GM23338 (cell line): ENCODE results near the gene RRBP1. TPM values are rescaled to one million over a fixed set of nuclear protein-coding genes. Genes with fewer than 3 reads are reported as not detected.

Experiments
- ATAC-seq: fragments of 200-7000 bp; cut with Tn5 transposase; 3 replicates; pipeline ENCODE4 v1.9.1; 2020
- DNase-seq: peaks from one replicate; pipeline ENCODE4 v3.0.0-alpha.2; 2015; ENCODE audit warnings: low spot score
- H2AFZ ChIP-seq: fragments of 200-600 bp; sonication (generic); 2 replicates; pipeline ENCODE4 v1.8.0; 2016; ENCODE audit warnings: antibody characterized with exemption, mild to moderate bottlenecking, moderate library complexity
- H3F3A ChIP-seq: fragments of 200-600 bp; sonication (generic); replicated peaks from 2 replicates; pipeline ENCODE4 v1.8.0; 2017; ENCODE audit warnings: antibody characterized with exemption, mixed run types, low read depth
- H3K27ac ChIP-seq: fragments of 200-600 bp; sonication (generic); 2 replicates; pipeline ENCODE4 v1.6.1; 2016; ENCODE audit warnings: low read depth
- H3K27me3 ChIP-seq: fragments of 200-600 bp; sonication (generic); 2 replicates; pipeline ENCODE4 v1.8.0; 2016; ENCODE audit warnings: mild to moderate bottlenecking, mixed run types, moderate library complexity; ENCODE audit not compliant: insufficient read depth
- H3K36me3 ChIP-seq: fragments of 200-600 bp; sonication (generic); 2 replicates; pipeline ENCODE4 v1.8.0; 2016; ENCODE audit warnings: mild to moderate bottlenecking; ENCODE audit not compliant: insufficient read depth
- H3K4me1 ChIP-seq: fragments of 200-600 bp; sonication (generic); 2 replicates; pipeline ENCODE4 v1.8.0; 2016; ENCODE audit warnings: mild to moderate bottlenecking, moderate library complexity; ENCODE audit not compliant: insufficient read depth
- H3K4me2 ChIP-seq: fragments of 200-600 bp; sonication (generic); 2 replicates; pipeline ENCODE4 v1.7.1; 2017; ENCODE audit warnings: mixed run types
- H3K4me3 ChIP-seq: fragments of 200-600 bp; sonication (generic); 2 replicates; pipeline ENCODE4 v1.6.1; 2016; ENCODE audit warnings: mixed run types
- H3K79me2 ChIP-seq: fragments of 200-600 bp; sonication (generic); replicated peaks from 2 replicates; pipeline ENCODE4 v1.8.0; 2017; ENCODE audit warnings: mild to moderate bottlenecking; ENCODE audit not compliant: insufficient read depth
- H3K9me2 ChIP-seq: fragments of 200-600 bp; sonication (generic); 2 replicates; pipeline ENCODE4 v1.8.0; 2017; ENCODE audit not compliant: insufficient read depth
- H4K20me1 ChIP-seq: fragments of 200-600 bp; sonication (generic); replicated peaks from 2 replicates; pipeline ENCODE4 v1.8.0; 2017; ENCODE audit warnings: mild to moderate bottlenecking; ENCODE audit not compliant: insufficient read depth
- H3K27ac Mint-ChIP-seq: 2 replicates; pipeline ENCODE4 v1.8.0; 2020; ENCODE audit warnings: inconsistent platforms, mild to moderate bottlenecking, moderate library complexity, mixed read lengths
- H3K27me3 Mint-ChIP-seq: 3 replicates; pipeline ENCODE4 v1.8.0; 2022; ENCODE audit warnings: low read depth, mild to moderate bottlenecking, moderate library complexity, mixed read lengths, inconsistent platforms; ENCODE audit not compliant: insufficient read depth, poor library complexity
- H3K36me3 Mint-ChIP-seq: 3 replicates; pipeline ENCODE4 v1.8.0; 2021; ENCODE audit warnings: low read depth, mild to moderate bottlenecking, inconsistent platforms, moderate library complexity, mixed read lengths
- H3K4me1 Mint-ChIP-seq: 3 replicates; pipeline ENCODE4 v1.8.0; 2020; ENCODE audit warnings: mild to moderate bottlenecking, inconsistent platforms, mixed read lengths
- H3K4me3 Mint-ChIP-seq: 3 replicates; pipeline ENCODE4 v1.8.0; 2021; ENCODE audit warnings: moderate library complexity, mild to moderate bottlenecking, inconsistent platforms, mixed read lengths
- H3K9me3 Mint-ChIP-seq: 3 replicates; pipeline ENCODE4 v1.8.0; 2020; ENCODE audit warnings: moderate library complexity, mild to moderate bottlenecking, inconsistent platforms, mixed read lengths
- CREB1 ChIP-seq: fragments of 250-450 bp; sonication (Bioruptor Pico); IDR thresholded peaks from 2 replicates; pipeline ENCODE4 v1.5.0; 2020; ENCODE audit warnings: low read depth, mild to moderate bottlenecking, moderate library complexity
- EZH2 ChIP-seq: fragments of 200-600 bp; sonication (generic); IDR thresholded peaks from one replicate; pipeline ENCODE4 v1.8.0; 2017; ENCODE audit warnings: antibody characterized with exemption, mild to moderate bottlenecking, low read depth; ENCODE audit not compliant: unreplicated experiment
- EZH2phosphoT487 ChIP-seq: fragments of 200-600 bp; sonication (generic); IDR thresholded peaks from one replicate; pipeline ENCODE4 v1.8.1; 2018; ENCODE audit warnings: antibody characterized with exemption; ENCODE audit not compliant: unreplicated experiment
- JUNB ChIP-seq: IDR thresholded peaks from one replicate; pipeline ENCODE4 v1.6.1; 2016; ENCODE audit warnings: antibody characterized with exemption; ENCODE audit not compliant: unreplicated experiment
- NANOG ChIP-seq: IDR thresholded peaks from 2 replicates; pipeline ENCODE4 v1.6.1; 2016; ENCODE audit warnings: antibody characterized with exemption, borderline replicate concordance
- POLR2AphosphoS5 ChIP-seq: IDR thresholded peaks from 2 replicates; pipeline ENCODE4 v1.6.1; 2016; ENCODE audit warnings: antibody characterized with exemption, low read depth
- STAT1 ChIP-seq: IDR thresholded peaks from one replicate; pipeline ENCODE4 v1.6.1; 2016; ENCODE audit warnings: antibody characterized with exemption; ENCODE audit not compliant: unreplicated experiment
- ZNF114 ChIP-seq: fragments of 250-450 bp; sonication (Bioruptor Pico); IDR thresholded peaks from 2 replicates; pipeline ENCODE4 v1.5.0; 2020; ENCODE audit warnings: mild to moderate bottlenecking, moderate library complexity
- ZNF331 ChIP-seq: fragments of 250-450 bp; sonication (Bioruptor Pico); IDR thresholded peaks from 2 replicates; pipeline ENCODE4 v1.5.0; 2020; ENCODE audit warnings: low read depth, mild to moderate bottlenecking, moderate library complexity
- polyA plus RNA-seq: library from polyadenylated mRNA; unstranded; fragments of >200 nt; fragmentation: Nextera tagmentation; extraction: Ambion mirVana; gene quantifications from 2 replicates; pipeline ENCODE4 v1.2.1, GENCODE V29; 2016
- total RNA-seq: library from RNA; depleted of rRNA; stranded (reverse); fragments of >200 nt; shearing (Covaris generic); gene quantifications from 2 replicates; pipeline ENCODE4 v1.2.3, GENCODE V29; 2014
- TF ChIP-seq, protein P1 (sequence below): fragments of 250-450 bp; sonication (Bioruptor Pico); IDR thresholded peaks from 2 replicates; pipeline ENCODE4 v1.5.0; 2020; ENCODE audit warnings: mild to moderate bottlenecking, moderate library complexity
- TF ChIP-seq, protein P2 (sequence below): IDR thresholded peaks from 2 replicates; pipeline ENCODE4 v1.6.1; 2016; ENCODE audit warnings: antibody characterized with exemption

Gene RRBP1
- total and polyA plus RNA-seq, 2 experiments from 2014 or later: 105 to 113 TPM

DNA sequence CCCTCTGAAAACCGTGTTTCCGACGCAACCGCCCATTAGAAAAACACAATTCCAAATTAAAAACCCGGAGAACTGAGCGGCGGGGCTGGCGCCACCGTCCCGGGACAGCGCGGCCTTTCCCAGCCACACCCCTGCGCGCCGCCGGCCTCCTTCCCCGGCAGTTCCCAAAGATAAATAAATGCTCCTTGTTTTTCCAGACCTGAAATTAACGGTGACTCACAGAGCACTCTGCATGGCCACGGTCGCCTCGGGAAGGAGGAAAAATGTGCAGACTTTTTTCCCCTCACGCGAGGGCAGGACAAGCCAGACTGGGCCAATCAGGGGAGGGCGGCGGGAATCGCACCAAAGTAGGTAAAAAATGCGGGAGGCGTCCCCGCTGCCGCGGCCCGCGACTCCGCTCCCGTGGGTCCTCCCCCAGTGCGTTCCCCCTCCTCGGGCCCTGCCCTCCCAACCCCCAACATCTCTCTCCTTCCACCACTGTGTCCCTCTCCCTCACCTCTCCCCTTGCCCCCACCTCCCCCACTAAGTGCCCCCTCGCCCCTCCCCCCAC, 113.0 kb downstream of the RRBP1 start:
- Histone ChIP-seq H3K9me2 (no peaks in the 10 kb centered on the region), H3K4me2 (peak overlapping the region; percentile 79), H2AFZ (peak overlapping the region; percentile 8; the same call in 1 of the 2 replicates), H4K20me1 (no peaks in the 10 kb centered on the region), H3K27ac (peak overlapping the region; percentile 99), H3K27me3 (no peaks in the 10 kb centered on the region), H3K4me3 (peak overlapping the region; percentile 77), H3K79me2 (peaks cover 49% of the 10 kb centered on the region), H3F3A (peaks cover 6% of the 10 kb centered on the region), H3K4me1 (peaks cover 48% of the 10 kb centered on the region), H3K36me3 (no peaks in the 10 kb centered on the region)
- peak overlapping the region; percentile 97 for H3K27ac Mint-ChIP-seq
- peaks cover 15% of the 10 kb centered on the region for H3K27me3 Mint-ChIP-seq
- peak; percentile 63 for DNase-seq
- H3K4me1 Mint-ChIP-seq: peaks cover 38% of the 10 kb centered on the region
- peak overlapping the region; percentile 86 for H3K4me3 Mint-ChIP-seq
- peak; percentile 16 for ATAC-seq
- H3K9me3 Mint-ChIP-seq: no peaks in the 10 kb centered on the region
- TF ChIP-seq CREB1: 0 out of 2 replicates have a peak, but pooled peaks have one; percentile 28
- TF ChIP-seq ZNF331: no peak
- H3K36me3 Mint-ChIP-seq: peaks cover 11% of the 10 kb centered on the region

DNA sequence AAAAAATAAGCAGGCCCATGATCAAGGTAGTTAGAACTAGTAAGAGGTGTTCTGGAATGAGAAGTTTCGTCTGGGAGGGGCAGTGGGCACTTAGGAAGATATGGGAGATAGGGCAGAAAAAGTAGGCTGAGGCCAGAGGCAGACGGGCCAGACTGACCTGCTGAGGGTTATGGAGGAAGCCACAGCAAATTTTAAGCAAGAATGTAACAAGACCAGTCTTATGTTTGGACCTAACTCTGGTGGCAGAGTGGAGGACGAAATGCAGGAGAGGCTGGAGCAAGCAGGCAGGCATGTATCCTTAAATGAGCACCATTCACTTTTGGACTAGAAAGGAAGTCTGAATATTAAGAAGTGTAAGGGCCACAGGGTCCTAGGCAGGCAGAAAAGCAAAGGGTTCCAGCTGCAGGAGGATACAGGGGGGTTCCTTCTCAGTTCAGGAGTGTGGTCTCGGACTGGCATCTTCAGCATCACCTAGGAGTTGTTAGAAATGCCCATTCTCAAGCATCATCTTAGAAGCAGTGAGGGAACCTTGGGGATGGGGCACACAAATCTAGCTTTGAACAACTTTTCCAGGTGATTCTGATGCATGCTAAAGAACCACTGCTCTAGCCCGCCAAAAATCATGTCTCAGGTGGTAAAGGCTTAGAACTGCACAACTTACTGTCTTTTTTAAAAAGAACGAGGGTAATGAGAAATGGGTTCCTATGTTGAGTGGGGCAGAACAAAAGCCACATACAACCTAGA, 113.8 kb downstream of the RRBP1 start:
- H3K27ac Mint-ChIP-seq: peak overlapping the region; percentile 97
- Histone ChIP-seq H3K4me3 (peak overlapping the region; percentile 77), H4K20me1 (no peaks in the 10 kb centered on the region), H3K36me3 (no peaks in the 10 kb centered on the region), H2AFZ (no peak overlapping the region; the same call in 1 of the 2 replicates), H3F3A (peaks cover 5% of the 10 kb centered on the region; the same call in 1 of the 2 replicates), H3K4me2 (peak overlapping the region; percentile 79), H3K79me2 (peaks cover 41% of the 10 kb centered on the region), H3K27me3 (no peaks in the 10 kb centered on the region), H3K4me1 (peaks cover 40% of the 10 kb centered on the region), H3K27ac (peak overlapping the region; percentile 99), H3K9me2 (no peaks in the 10 kb centered on the region)
- peaks cover 11% of the 10 kb centered on the region for H3K36me3 Mint-ChIP-seq
- H3K4me3 Mint-ChIP-seq: peak overlapping the region; percentile 86
- peaks cover 29% of the 10 kb centered on the region for H3K4me1 Mint-ChIP-seq
- ATAC-seq (no peak), DNase-seq (no peak)
- no peaks in the 10 kb centered on the region for H3K9me3 Mint-ChIP-seq
- H3K27me3 Mint-ChIP-seq: peaks cover 15% of the 10 kb centered on the region
- no peak for TF ChIP-seq EZH2
- no peak for TF ChIP-seq JUNB
- TF ChIP-seq POLR2AphosphoS5: no peak
- TF ChIP-seq, protein P1, sequence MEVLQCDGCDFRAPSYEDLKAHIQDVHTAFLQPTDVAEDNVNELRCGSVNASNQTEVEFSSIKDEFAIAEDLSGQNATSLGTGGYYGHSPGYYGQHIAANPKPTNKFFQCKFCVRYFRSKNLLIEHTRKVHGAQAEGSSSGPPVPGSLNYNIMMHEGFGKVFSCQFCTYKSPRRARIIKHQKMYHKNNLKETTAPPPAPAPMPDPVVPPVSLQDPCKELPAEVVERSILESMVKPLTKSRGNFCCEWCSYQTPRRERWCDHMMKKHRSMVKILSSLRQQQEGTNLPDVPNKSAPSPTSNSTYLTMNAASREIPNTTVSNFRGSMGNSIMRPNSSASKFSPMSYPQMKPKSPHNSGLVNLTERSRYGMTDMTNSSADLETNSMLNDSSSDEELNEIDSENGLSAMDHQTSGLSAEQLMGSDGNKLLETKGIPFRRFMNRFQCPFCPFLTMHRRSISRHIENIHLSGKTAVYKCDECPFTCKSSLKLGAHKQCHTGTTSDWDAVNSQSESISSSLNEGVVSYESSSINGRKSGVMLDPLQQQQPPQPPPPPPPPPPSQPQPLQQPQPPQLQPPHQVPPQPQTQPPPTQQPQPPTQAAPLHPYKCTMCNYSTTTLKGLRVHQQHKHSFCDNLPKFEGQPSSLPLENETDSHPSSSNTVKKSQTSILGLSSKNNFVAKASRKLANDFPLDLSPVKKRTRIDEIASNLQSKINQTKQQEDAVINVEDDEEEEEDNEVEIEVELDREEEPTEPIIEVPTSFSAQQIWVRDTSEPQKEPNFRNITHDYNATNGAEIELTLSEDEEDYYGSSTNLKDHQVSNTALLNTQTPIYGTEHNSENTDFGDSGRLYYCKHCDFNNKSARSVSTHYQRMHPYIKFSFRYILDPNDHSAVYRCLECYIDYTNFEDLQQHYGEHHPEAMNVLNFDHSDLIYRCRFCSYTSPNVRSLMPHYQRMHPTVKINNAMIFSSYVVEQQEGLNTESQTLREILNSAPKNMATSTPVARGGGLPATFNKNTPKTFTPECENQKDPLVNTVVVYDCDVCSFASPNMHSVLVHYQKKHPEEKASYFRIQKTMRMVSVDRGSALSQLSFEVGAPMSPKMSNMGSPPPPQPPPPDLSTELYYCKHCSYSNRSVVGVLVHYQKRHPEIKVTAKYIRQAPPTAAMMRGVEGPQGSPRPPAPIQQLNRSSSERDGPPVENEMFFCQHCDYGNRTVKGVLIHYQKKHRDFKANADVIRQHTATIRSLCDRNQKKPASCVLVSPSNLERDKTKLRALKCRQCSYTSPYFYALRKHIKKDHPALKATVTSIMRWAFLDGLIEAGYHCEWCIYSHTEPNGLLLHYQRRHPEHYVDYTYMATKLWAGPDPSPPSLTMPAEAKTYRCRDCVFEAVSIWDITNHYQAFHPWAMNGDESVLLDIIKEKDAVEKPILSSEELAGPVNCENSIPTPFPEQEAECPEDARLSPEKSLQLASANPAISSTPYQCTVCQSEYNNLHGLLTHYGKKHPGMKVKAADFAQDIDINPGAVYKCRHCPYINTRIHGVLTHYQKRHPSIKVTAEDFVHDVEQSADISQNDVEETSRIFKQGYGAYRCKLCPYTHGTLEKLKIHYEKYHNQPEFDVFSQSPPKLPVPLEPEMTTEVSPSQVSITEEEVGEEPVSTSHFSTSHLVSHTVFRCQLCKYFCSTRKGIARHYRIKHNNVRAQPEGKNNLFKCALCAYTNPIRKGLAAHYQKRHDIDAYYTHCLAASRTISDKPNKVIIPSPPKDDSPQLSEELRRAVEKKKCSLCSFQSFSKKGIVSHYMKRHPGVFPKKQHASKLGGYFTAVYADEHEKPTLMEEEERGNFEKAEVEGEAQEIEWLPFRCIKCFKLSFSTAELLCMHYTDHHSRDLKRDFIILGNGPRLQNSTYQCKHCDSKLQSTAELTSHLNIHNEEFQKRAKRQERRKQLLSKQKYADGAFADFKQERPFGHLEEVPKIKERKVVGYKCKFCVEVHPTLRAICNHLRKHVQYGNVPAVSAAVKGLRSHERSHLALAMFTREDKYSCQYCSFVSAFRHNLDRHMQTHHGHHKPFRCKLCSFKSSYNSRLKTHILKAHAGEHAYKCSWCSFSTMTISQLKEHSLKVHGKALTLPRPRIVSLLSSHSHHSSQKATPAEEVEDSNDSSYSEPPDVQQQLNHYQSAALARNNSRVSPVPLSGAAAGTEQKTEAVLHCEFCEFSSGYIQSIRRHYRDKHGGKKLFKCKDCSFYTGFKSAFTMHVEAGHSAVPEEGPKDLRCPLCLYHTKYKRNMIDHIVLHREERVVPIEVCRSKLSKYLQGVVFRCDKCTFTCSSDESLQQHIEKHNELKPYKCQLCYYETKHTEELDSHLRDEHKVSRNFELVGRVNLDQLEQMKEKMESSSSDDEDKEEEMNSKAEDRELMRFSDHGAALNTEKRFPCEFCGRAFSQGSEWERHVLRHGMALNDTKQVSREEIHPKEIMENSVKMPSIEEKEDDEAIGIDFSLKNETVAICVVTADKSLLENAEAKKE (CRISPR knock-in tag): no peak
- no peak for TF ChIP-seq STAT1
- TF ChIP-seq ZNF114 (CRISPR knock-in tag): no peak
- TF ChIP-seq ZNF331: no peak
- TF ChIP-seq, protein P2, sequence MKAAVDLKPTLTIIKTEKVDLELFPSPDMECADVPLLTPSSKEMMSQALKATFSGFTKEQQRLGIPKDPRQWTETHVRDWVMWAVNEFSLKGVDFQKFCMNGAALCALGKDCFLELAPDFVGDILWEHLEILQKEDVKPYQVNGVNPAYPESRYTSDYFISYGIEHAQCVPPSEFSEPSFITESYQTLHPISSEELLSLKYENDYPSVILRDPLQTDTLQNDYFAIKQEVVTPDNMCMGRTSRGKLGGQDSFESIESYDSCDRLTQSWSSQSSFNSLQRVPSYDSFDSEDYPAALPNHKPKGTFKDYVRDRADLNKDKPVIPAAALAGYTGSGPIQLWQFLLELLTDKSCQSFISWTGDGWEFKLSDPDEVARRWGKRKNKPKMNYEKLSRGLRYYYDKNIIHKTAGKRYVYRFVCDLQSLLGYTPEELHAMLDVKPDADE: no peak
- no peak for TF ChIP-seq EZH2phosphoT487
- no peak for TF ChIP-seq NANOG
